GM12878 (cell line): ENCODE results near the gene ICA1. TPM values are rescaled to one million over a fixed set of nuclear protein-coding genes. Genes with fewer than 3 reads are reported as not detected.

Source experiments
- ATAC-seq: fragments of 200-7000 bp; cut with Tn5 transposase; 3 replicates; pipeline ENCODE4 v1.9.1; 2020; ENCODE audit warnings: mild to moderate bottlenecking, moderate library complexity
- BruUV-seq: library from RNA; stranded (reverse); fragments of 400-500 nt; replicated peaks from 2 replicates; lab custom pipeline; 2021; lab: Mats Ljungman, UMichigan
- CTCF ChIA-PET: fragments of 300-600 bp; sonication (Branson Sonifier 250); formaldehyde crosslinking; extraction: SDS; loops from one replicate; lab custom pipeline; 2021; ENCODE audit warnings: inconsistent platforms; lab: Yijun Ruan, JAX
- POLR2A ChIA-PET: fragments of 350-600 bp; formaldehyde crosslinking; extraction: SDS; loops from one replicate; lab custom pipeline; 2021; ENCODE audit warnings: inconsistent platforms; lab: Charles Lee
- RAD21 ChIA-PET: fragments of 300-600 bp; sonication (Branson Sonifier 250); formaldehyde crosslinking; loops from one replicate; lab custom pipeline; 2023; ENCODE audit warnings: antibody characterized with exemption; ENCODE audit not compliant: unreplicated experiment; lab: Charles Lee
- SMC1A ChIA-PET: fragments of 300-600 bp; sonication (Branson Sonifier 250); formaldehyde crosslinking; loops from one replicate; lab custom pipeline; 2023; ENCODE audit not compliant: unreplicated experiment, uncharacterized antibody; lab: Charles Lee
- DNase-seq: peaks from one replicate; pipeline ENCODE4 v3.0.0-alpha.2; 2011; ENCODE audit warnings: low read depth, low spot score
- FAIRE-seq: peaks from 3 replicates; lab custom pipeline; 2011; peaks lifted over from hg19 to GRCh38; lab: Jason Lieb, UNC
- H2AFZ ChIP-seq: 2 replicates; pipeline ENCODE4 v1.6.0; 2011; ENCODE audit warnings: low read depth, low read length, control low read depth; ENCODE audit not compliant: control insufficient read depth
- H3K27ac ChIP-seq: 2 replicates; pipeline ENCODE4 v1.5.1; 2011; ENCODE audit warnings: control low read depth; ENCODE audit not compliant: control insufficient read depth, insufficient read depth
- H3K27me3 ChIP-seq, 2 experiments: replicated peaks in 1 of 2; 2 replicates each; pipeline versions ENCODE4 v1.6.0 to v1.6.1; 2011; ENCODE audit warnings: low read length in 1 of 2; ENCODE audit not compliant: control insufficient read depth in 2 of 2, insufficient read depth in 2 of 2
- H3K36me3 ChIP-seq, 2 experiments: 2 replicates each; pipeline ENCODE4 v1.5.1; 2011; ENCODE audit warnings: low read length in 1 of 2; ENCODE audit not compliant: control insufficient read depth in 2 of 2, insufficient read depth in 2 of 2
- H3K4me1 ChIP-seq: 2 replicates; pipeline ENCODE4 v1.6.1; 2011; ENCODE audit warnings: mild to moderate bottlenecking, low read length, moderate library complexity, mixed read lengths; ENCODE audit not compliant: control insufficient read depth, insufficient read depth
- H3K4me2 ChIP-seq: 2 replicates; pipeline ENCODE4 v1.6.0; 2011; ENCODE audit warnings: control low read depth; ENCODE audit not compliant: control insufficient read depth, insufficient read depth
- H3K4me3 ChIP-seq: fragments of 200-600 bp; sonication (generic); 2 replicates; pipeline ENCODE4 v1.5.1; 2016
- H3K79me2 ChIP-seq: 2 replicates; pipeline ENCODE4 v1.6.0; 2011; ENCODE audit warnings: low read length; ENCODE audit not compliant: control insufficient read depth, insufficient read depth
- H3K9ac ChIP-seq: 2 replicates; pipeline ENCODE4 v1.8.0; 2011; ENCODE audit warnings: low read length, control low read depth, mixed read lengths; ENCODE audit not compliant: control insufficient read depth, insufficient read depth
- H3K9me3 ChIP-seq: replicated peaks from 3 replicates; pipeline ENCODE4 v1.5.1; 2011; ENCODE audit warnings: mild to moderate bottlenecking, low read length; ENCODE audit not compliant: control insufficient read depth, insufficient read depth
- H4K20me1 ChIP-seq: 2 replicates; pipeline ENCODE4 v1.6.0; 2011; ENCODE audit not compliant: control insufficient read depth, insufficient read depth
- BACH1 ChIP-seq: fragments of 450-650 bp; IDR thresholded peaks from 2 replicates; pipeline ENCODE4 v1.6.1; 2017; ENCODE audit warnings: mild to moderate bottlenecking, borderline replicate concordance
- ETV6 ChIP-seq, 2 experiments: fragments of 450-650 bp in 1 of 2; IDR thresholded peaks in 1 of 2; conservative IDR thresholded peaks in 1 of 2; 2 replicates each; pipeline ENCODE4 v1.6.1; 2014; ENCODE audit warnings: antibody characterized with exemption in 1 of 2, borderline replicate concordance in 1 of 2, low read depth in 1 of 2, mild to moderate bottlenecking in 1 of 2, moderate library complexity in 1 of 2
- EZH2 ChIP-seq: IDR thresholded peaks from 2 replicates; pipeline ENCODE4 v1.6.1; 2012; ENCODE audit warnings: low read depth, mild to moderate bottlenecking, control low read depth, inconsistent platforms, low read length, borderline replicate concordance; ENCODE audit not compliant: control insufficient read depth
- IRF4 ChIP-seq: IDR thresholded peaks from 2 replicates; pipeline ENCODE4 v1.6.1; 2011; ENCODE audit warnings: low read depth, low read length
- KAT2A ChIP-seq: conservative IDR thresholded peaks from 2 replicates; pipeline ENCODE4 v1.6.1; 2011; ENCODE audit warnings: low read depth, low read length; ENCODE audit not compliant: control insufficient read depth
- MTA3 ChIP-seq: IDR thresholded peaks from 2 replicates; pipeline ENCODE4 v1.6.1; 2012; ENCODE audit warnings: low read length, inconsistent platforms, borderline replicate concordance
- POLR2AphosphoS2 ChIP-seq: IDR thresholded peaks from 2 replicates; pipeline ENCODE4 v1.6.1; 2011; ENCODE audit warnings: low read depth, mild to moderate bottlenecking, low read length, improper control_type of control experiment, moderate library complexity
- RB1 ChIP-seq: fragments of 450-650 bp; formaldehyde crosslinking; IDR thresholded peaks from 2 replicates; pipeline ENCODE4 v1.6.1; 2017; ENCODE audit warnings: mild to moderate bottlenecking, borderline replicate concordance
- TCF3 ChIP-seq: IDR thresholded peaks from 2 replicates; pipeline ENCODE4 v1.6.1; 2012; ENCODE audit warnings: low read depth, mild to moderate bottlenecking, low read length, borderline replicate concordance; ENCODE audit not compliant: insufficient read depth
- WGBS: methylation state at CpG from one replicate; pipeline ENCODE4 v1.1.6; 2016; ENCODE audit warnings: low lambda C conversion rate; ENCODE audit not compliant: insufficient replicate concordance, insufficient coverage; ENCODE audit errors: missing lambda C conversion rate; 5-methylcytosine and 5-hydroxymethylcytosine counted together
- in situ Hi-C: fragments of 300-500 bp; cut with MboI; formaldehyde crosslinking; loops from 9 replicates; pipeline ENCODE4 v1.14.3; 2018; ENCODE audit warnings: mixed read lengths
- intact Hi-C: fragments of 100-400 bp; cut with micrococcal nuclease; formaldehyde crosslinking; loops from one replicate; pipeline ENCODE4 v1.14.2; 2022; ENCODE audit not compliant: unreplicated experiment
- polyA plus RNA-seq, 11 experiments: library from polyadenylated mRNA; depleted of rRNA in 4 of 11; unstranded in 6 of 11; stranded (reverse) in 5 of 11; fragments of >200 nt; fragmentation: Nextera tagmentation in 4 of 11; fragmentation: Illumina TruSeq in 1 of 11; extraction: Ambion mirVana in 4 of 11; extraction: Trizol in 1 of 11; gene quantifications; 1 replicate in 1 of 11; 2 replicates in 10 of 11; pipeline versions ENCODE4 v1.2.1 to v1.2.3, GENCODE V29; 2011 to 2016; ENCODE audit warnings: inconsistent platforms in 2 of 11, missing spikeins in 2 of 11, low read depth in 1 of 11
- total RNA-seq, 4 experiments: library from RNA; depleted of rRNA in 3 of 4; stranded (reverse); fragments of >200 nt in 3 of 4; fragmentation: Illumina TruSeq in 1 of 4; extraction: Trizol in 1 of 4; gene quantifications; 2 replicates each; pipeline versions ENCODE4 v1.2.1 to v1.2.3, GENCODE V29; 2013 to 2021
- TF ChIP-seq, protein P1 (sequence below): fragments of 450-650 bp; formaldehyde crosslinking; IDR thresholded peaks from 2 replicates; pipeline ENCODE4 v1.4.0; 2022; ENCODE audit warnings: mild to moderate bottlenecking, moderate library complexity
- TF ChIP-seq, protein P2 (sequence below): fragments of 450-650 bp; IDR thresholded peaks from 2 replicates; pipeline ENCODE4 v1.6.1; 2017; ENCODE audit warnings: antibody characterized with exemption, mild to moderate bottlenecking, moderate library complexity
- TF ChIP-seq, protein P3 (sequence below): fragments of 450-650 bp; IDR thresholded peaks from 2 replicates; pipeline ENCODE4 v1.6.1; 2016; ENCODE audit warnings: mild to moderate bottlenecking

The ICA1 gene
- total and polyA plus RNA-seq, 10 of the 15 experiments (the other 5 are each of a cell fraction or from before 2014, with no cell fraction given) = 1.3 to 35.1 (median 3.3) TPM

DNA sequence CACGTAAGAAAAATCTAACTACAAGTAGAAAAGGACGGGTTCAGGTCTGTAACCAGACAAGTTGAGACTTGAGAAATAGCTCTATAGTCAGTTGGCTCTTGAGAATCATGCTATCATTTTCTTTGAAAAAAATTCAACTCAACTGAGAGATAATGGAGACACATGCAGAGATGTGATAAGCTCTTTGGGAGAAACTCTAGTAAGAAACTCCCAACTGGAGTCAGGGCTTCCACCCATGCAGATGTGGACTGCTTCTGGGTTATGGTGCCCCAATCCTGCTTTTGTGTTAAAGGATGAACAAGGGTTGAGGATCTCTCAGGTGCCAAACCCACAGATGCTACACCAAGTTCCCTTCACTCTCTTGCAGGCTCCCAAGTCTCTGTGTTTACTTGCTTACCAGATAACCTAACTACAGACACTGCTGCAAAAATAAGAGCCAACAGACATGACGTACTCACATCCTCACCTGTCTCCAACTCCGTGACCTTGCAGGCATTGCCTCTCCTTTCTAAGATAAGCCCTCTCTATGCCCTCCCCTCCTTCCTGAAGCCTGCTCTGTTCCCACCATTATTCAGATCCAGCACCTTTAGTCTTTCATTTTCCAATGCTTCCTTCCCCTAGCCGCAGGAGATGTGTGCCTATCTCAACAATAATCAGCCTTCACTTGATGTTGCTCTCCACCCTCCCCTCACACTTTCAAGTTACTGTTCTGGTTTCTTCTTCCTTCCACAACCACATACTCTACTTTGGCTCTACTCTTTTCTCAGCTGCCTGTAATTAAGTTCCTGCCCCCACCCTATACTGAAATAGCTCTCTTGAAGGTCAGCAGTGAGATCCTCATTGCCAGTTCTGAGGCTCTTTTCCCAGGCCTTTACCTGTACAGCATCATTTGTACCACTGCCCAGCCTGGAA lies 130.0 kb downstream of the ICA1 start:
- ChIA-PET CTCF (interaction anchor here (0.7 to 4.4 kb wide), 10 partner anchors 11 to 451 kb away, joined by 3 to 16 read pairs (median 5); no protein-coding TSS in a partner anchor), POLR2A (interaction anchor here (0.8 to 7.7 kb wide), 12 partner anchors 8 to 162 kb away, joined by 3 to 133 read pairs (median 4); partner anchors contain the start of gene GLCCI1)
- TF ChIP-seq TCF3 (no peak), MTA3 (no peak), IRF4 (no peak), KAT2A (no peak), EZH2 (no peak), POLR2AphosphoS2 (no peak), BACH1 (peak; percentile 49), RB1 (peak; percentile 24; the same call in 1 of the 2 replicates), ETV6 (conservative IDR thresholded peaks at IDR 0.05 in 1 of 2, IDR thresholded peaks at IDR 0.05 in 1 of 2; ENCODE audit: borderline replicate concordance in 1 of 2, low read depth in 1 of 2) (peak in 1 of 2 experiments; percentile 75; a peak in 2 of 4 replicates)
- TF ChIP-seq, protein P1, sequence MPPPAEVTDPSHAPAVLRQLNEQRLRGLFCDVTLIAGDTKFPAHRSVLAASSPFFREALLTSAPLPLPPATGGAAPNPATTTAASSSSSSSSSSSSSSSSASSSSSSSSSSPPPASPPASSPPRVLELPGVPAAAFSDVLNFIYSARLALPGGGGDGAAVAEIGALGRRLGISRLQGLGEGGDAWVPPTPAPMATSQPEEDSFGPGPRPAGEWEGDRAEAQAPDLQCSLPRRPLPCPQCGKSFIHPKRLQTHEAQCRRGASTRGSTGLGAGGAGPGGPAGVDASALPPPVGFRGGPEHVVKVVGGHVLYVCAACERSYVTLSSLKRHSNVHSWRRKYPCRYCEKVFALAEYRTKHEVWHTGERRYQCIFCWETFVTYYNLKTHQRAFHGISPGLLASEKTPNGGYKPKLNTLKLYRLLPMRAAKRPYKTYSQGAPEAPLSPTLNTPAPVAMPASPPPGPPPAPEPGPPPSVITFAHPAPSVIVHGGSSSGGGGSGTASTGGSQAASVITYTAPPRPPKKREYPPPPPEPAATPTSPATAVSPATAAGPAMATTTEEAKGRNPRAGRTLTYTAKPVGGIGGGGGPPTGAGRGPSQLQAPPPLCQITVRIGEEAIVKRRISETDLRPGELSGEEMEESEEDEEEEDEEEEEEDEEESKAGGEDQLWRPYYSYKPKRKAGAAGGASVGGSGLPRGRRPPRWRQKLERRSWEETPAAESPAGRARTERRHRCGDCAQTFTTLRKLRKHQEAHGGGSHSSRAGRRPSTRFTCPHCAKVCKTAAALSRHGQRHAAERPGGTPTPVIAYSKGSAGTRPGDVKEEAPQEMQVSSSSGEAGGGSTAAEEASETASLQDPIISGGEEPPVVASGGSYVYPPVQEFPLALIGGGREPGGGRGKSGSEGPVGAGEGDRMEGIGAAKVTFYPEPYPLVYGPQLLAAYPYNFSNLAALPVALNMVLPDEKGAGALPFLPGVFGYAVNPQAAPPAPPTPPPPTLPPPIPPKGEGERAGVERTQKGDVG (CRISPR knock-in tag) = no peak
- TF ChIP-seq, protein P2, sequence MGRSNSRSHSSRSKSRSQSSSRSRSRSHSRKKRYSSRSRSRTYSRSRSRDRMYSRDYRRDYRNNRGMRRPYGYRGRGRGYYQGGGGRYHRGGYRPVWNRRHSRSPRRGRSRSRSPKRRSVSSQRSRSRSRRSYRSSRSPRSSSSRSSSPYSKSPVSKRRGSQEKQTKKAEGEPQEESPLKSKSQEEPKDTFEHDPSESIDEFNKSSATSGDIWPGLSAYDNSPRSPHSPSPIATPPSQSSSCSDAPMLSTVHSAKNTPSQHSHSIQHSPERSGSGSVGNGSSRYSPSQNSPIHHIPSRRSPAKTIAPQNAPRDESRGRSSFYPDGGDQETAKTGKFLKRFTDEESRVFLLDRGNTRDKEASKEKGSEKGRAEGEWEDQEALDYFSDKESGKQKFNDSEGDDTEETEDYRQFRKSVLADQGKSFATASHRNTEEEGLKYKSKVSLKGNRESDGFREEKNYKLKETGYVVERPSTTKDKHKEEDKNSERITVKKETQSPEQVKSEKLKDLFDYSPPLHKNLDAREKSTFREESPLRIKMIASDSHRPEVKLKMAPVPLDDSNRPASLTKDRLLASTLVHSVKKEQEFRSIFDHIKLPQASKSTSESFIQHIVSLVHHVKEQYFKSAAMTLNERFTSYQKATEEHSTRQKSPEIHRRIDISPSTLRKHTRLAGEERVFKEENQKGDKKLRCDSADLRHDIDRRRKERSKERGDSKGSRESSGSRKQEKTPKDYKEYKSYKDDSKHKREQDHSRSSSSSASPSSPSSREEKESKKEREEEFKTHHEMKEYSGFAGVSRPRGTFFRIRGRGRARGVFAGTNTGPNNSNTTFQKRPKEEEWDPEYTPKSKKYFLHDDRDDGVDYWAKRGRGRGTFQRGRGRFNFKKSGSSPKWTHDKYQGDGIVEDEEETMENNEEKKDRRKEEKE = no peak
- TF ChIP-seq, protein P3, sequence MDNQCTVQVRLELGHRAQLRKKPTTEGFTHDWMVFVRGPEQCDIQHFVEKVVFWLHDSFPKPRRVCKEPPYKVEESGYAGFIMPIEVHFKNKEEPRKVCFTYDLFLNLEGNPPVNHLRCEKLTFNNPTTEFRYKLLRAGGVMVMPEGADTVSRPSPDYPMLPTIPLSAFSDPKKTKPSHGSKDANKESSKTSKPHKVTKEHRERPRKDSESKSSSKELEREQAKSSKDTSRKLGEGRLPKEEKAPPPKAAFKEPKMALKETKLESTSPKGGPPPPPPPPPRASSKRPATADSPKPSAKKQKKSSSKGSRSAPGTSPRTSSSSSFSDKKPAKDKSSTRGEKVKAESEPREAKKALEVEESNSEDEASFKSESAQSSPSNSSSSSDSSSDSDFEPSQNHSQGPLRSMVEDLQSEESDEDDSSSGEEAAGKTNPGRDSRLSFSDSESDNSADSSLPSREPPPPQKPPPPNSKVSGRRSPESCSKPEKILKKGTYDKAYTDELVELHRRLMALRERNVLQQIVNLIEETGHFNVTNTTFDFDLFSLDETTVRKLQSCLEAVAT = peak; percentile 97

More for the DNA sequence above, 130.0 kb downstream of the ICA1 start:
- ChIA-PET RAD21 (interaction anchor here (0.7 to 8.5 kb wide), 21 partner anchors 10 to 564 kb away, joined by 3 to 124 read pairs (median 5); partner anchors contain the start of gene GLCCI1), SMC1A (interaction anchor here (0.6 to 9.2 kb wide), 22 partner anchors 6 to 450 kb away, joined by 3 to 182 read pairs (median 4); partner anchors contain the start of gene GLCCI1)
- DNase-seq (peak; percentile 94), FAIRE-seq (peak; percentile 73), ATAC-seq (peak; percentile 58)
- H3K27me3 ChIP-seq = no peaks in the 10 kb centered on the region
- no peaks in the 10 kb centered on the region for H4K20me1 ChIP-seq
- H3K9me3 ChIP-seq = peaks cover 4% of the 10 kb centered on the region; the same call in 1 of the 3 replicates
- H3K79me2 ChIP-seq = peaks cover 3% of the 10 kb centered on the region; the same call in 1 of the 2 replicates
- peak overlapping the region; percentile 79 for H3K9ac ChIP-seq
- intact Hi-C loops = loop anchor here (1.0 to 5.0 kb wide), 5 partner anchors 58 to 490 kb away; partner anchors contain the start of gene UMAD1
- H3K27ac ChIP-seq = peak overlapping the region; percentile 94
- TSS peak; percentile 91 for BruUV-seq
- H3K4me2 ChIP-seq = peak overlapping the region; percentile 97
- 23% methylated on average over 5 of the region's 5 CpGs for WGBS
- no peaks in the 10 kb centered on the region for H3K36me3 ChIP-seq
- H3K4me3 ChIP-seq = peak overlapping the region; percentile 41
- peaks cover 76% of the 10 kb centered on the region for H3K4me1 ChIP-seq
- in situ Hi-C loops = loop anchor here (25.0 kb wide), 1 partner anchor 1870 kb away; the partner anchor contains the start of gene CYTH3
- H2AFZ ChIP-seq = peak overlapping the region; percentile 31; the same call in 1 of the 2 replicates
